Activated B cell treated with CpG ODN at 0.5 μM for 24 hours (primary cell): ENCODE measurements around the gene CTXND1. TPM values are rescaled to one million over a fixed set of nuclear protein-coding genes. Genes with fewer than 3 reads are reported as not detected.

Experiments
- ATAC-seq: fragments of 200-7000 bp; cut with Tn5 transposase; one replicate; pipeline ENCODE4 v1.10.0; 2021; ENCODE audit warnings: low read depth, mild to moderate bottlenecking, moderate library complexity
- CTCF ChIA-PET: fragments of 350-600 bp; sonication (Branson Sonifier 250); formaldehyde crosslinking; loops from one replicate; lab custom pipeline; 2021; ENCODE audit warnings: antibody characterized with exemption; lab: Charles Lee
- POLR2A ChIA-PET: fragments of 350-600 bp; sonication (Branson Sonifier 250); formaldehyde crosslinking; loops from one replicate; lab custom pipeline; 2021; ENCODE audit warnings: antibody characterized with exemption; lab: Charles Lee
- DNase-seq: peaks from one replicate; pipeline ENCODE4 v3.0.0; 2022
- H3K27ac Mint-ChIP-seq: one replicate; pipeline ENCODE4 v1.8.0; 2020; ENCODE audit warnings: mixed read lengths
- H3K27me3 Mint-ChIP-seq: one replicate; pipeline ENCODE4 v1.8.0; 2021; ENCODE audit warnings: mixed read lengths
- H3K36me3 Mint-ChIP-seq: one replicate; pipeline ENCODE4 v1.8.0; 2021; ENCODE audit warnings: low read depth, mixed read lengths
- H3K4me1 Mint-ChIP-seq: one replicate; pipeline ENCODE4 v1.8.0; 2021; ENCODE audit warnings: mixed read lengths
- H3K4me3 Mint-ChIP-seq: one replicate; pipeline ENCODE4 v1.8.0; 2020; ENCODE audit warnings: mild to moderate bottlenecking, mixed read lengths
- H3K9me3 Mint-ChIP-seq: one replicate; pipeline ENCODE4 v1.8.0; 2020; ENCODE audit warnings: mixed read lengths
- intact Hi-C: fragments of 100-400 bp; cut with micrococcal nuclease; formaldehyde crosslinking; loops from one replicate; pipeline ENCODE4 v1.15.1; 2024
- total RNA-seq: library from RNA; stranded (reverse); gene quantifications from 2 replicates; pipeline ENCODE4 v1.2.3, GENCODE V29; 2022
- TF ChIP-seq, protein P1 (sequence below): fragments of 200-600 bp; IDR thresholded peaks from one replicate; pipeline ENCODE4 v1.8.0; 2022; ENCODE audit warnings: antibody characterized with exemption, mild to moderate bottlenecking

CTXND1 gene
- total RNA-seq, 1 donor from 2014 or later = not detected

- TF ChIP-seq, protein P1, sequence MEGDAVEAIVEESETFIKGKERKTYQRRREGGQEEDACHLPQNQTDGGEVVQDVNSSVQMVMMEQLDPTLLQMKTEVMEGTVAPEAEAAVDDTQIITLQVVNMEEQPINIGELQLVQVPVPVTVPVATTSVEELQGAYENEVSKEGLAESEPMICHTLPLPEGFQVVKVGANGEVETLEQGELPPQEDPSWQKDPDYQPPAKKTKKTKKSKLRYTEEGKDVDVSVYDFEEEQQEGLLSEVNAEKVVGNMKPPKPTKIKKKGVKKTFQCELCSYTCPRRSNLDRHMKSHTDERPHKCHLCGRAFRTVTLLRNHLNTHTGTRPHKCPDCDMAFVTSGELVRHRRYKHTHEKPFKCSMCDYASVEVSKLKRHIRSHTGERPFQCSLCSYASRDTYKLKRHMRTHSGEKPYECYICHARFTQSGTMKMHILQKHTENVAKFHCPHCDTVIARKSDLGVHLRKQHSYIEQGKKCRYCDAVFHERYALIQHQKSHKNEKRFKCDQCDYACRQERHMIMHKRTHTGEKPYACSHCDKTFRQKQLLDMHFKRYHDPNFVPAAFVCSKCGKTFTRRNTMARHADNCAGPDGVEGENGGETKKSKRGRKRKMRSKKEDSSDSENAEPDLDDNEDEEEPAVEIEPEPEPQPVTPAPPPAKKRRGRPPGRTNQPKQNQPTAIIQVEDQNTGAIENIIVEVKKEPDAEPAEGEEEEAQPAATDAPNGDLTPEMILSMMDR = no peak
- ATAC-seq = no peak
- Mint-ChIP-seq H3K4me1 (peaks cover 1% of the 10 kb centered on the region), H3K27ac (no peak overlapping the region), H3K9me3 (no peaks in the 10 kb centered on the region), H3K36me3 (no peaks in the 10 kb centered on the region), H3K4me3 (no peak overlapping the region), H3K27me3 (peaks cover 25% of the 10 kb centered on the region)
- intact Hi-C loops = no loop called here
- ChIA-PET CTCF (no interaction called here), POLR2A (no interaction called here)
- DNase-seq = no peak
Measured at GRCh38 chr15:80288131-80288530, 36.1 kb upstream of the CTXND1 start.

DNA sequence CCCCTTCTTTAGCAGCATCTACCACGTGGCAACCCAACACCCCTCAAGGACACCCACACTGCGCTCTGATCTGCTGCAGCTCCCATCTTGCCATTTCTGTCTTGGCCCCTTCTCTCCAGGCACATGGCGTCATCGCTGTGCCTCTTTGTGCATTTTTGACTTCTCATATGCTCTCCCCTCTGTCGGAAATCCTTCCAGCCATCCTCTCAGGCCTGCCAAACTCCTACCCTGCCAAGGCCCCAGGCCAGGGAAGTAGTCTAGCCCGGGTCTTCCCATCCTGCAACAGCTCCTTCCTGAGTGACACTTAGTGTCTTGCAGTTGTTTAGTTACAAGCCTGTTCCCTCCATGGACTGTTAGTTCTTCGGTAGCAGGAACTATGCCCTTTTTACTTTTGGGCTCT, 34.0 kb upstream of the CTXND1 start:
- Mint-ChIP-seq H3K36me3 (no peaks in the 10 kb centered on the region), H3K27ac (no peak overlapping the region), H3K27me3 (peaks cover 17% of the 10 kb centered on the region), H3K4me3 (no peak overlapping the region), H3K4me1 (peaks cover 1% of the 10 kb centered on the region), H3K9me3 (no peaks in the 10 kb centered on the region)
- ChIA-PET CTCF (no interaction called here), POLR2A (no interaction called here)
- TF ChIP-seq, protein P1 = no peak
- DNase-seq = no peak
- ATAC-seq = no peak
- intact Hi-C loops = no loop called here

- ChIA-PET CTCF (no interaction called here), POLR2A (no interaction called here)
- Mint-ChIP-seq H3K9me3 (no peaks in the 10 kb centered on the region), H3K4me1 (no peaks in the 10 kb centered on the region), H3K4me3 (no peak overlapping the region), H3K36me3 (no peaks in the 10 kb centered on the region), H3K27me3 (peaks cover 17% of the 10 kb centered on the region), H3K27ac (no peak overlapping the region)
- ATAC-seq (no peak), DNase-seq (no peak)
- intact Hi-C loops = no loop called here
- TF ChIP-seq, protein P1 = no peak
Measured at GRCh38 chr15:80285379-80285778, 33.4 kb upstream of the CTXND1 start.

DNA sequence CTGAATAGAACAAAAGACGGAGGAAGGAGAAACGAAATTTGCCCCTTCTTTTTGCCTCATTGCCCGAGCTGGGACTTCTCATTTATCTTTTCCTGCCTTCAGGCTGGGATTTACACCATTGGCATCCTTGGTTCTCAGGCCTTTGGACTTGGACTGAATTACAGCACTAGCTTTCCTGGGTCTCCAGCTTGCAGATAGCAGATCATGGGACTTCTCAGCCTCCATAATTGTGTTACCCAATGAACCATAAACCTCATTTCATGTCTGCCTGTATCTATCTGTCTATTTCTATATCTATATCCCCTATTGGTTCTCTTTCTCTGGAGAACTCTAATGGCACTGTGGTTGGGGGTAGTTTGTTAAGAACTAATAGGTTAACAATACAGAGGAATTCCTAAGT, 31.5 kb upstream of the CTXND1 start:
- Mint-ChIP-seq H3K27ac (no peak overlapping the region), H3K4me3 (no peak overlapping the region), H3K4me1 (no peaks in the 10 kb centered on the region), H3K27me3 (peaks cover 17% of the 10 kb centered on the region), H3K36me3 (no peaks in the 10 kb centered on the region), H3K9me3 (no peaks in the 10 kb centered on the region)
- ChIA-PET POLR2A (no interaction called here), CTCF (no interaction called here)
- intact Hi-C loops = no loop called here
- TF ChIP-seq, protein P1 = no peak
- no peak for DNase-seq
- no peak for ATAC-seq

GRCh38 chr15:80277147-80277546, 25.1 kb upstream of the CTXND1 start:
- CTCF ChIA-PET = no interaction called here
- ATAC-seq = no peak
- intact Hi-C loops = no loop called here
- POLR2A ChIA-PET = no interaction called here
- Mint-ChIP-seq H3K36me3 (no peaks in the 10 kb centered on the region), H3K27ac (no peak overlapping the region), H3K4me1 (no peaks in the 10 kb centered on the region), H3K4me3 (no peak overlapping the region), H3K9me3 (no peaks in the 10 kb centered on the region), H3K27me3 (peaks cover 10% of the 10 kb centered on the region)
- no peak for DNase-seq
- TF ChIP-seq, protein P1 = no peak
